ENCODE data around the gene MPP3. TPM values are rescaled to one million over a fixed set of nuclear protein-coding genes. Genes with fewer than 3 reads are reported as not detected.

MPP3 gene
- total and polyA plus RNA-seq, 10 of the 15 experiments (the other 5 are each of a cell fraction or from before 2014, with no cell fraction given) = not detected

GRCh38 chr17:43774304-43775250, 58.4 kb downstream of the MPP3 start (continued):
- TF ChIP-seq CTCF (IDR thresholded peaks at IDR 0.05 in 2 of 3, conservative IDR thresholded peaks at IDR 0.05 in 1 of 3; ENCODE audit: control insufficient read depth in 2 of 3, extremely low read depth in 1 of 3, insufficient read depth in 1 of 3, low read depth in 3 of 3, low read length in 3 of 3) (no peak), NR2C2 (IDR thresholded peaks at IDR 0.05; ENCODE audit: borderline replicate concordance, control insufficient read depth, insufficient read length, low read depth) (no peak), ZNF24 (IDR thresholded peaks at IDR 0.05) (no peak), IRF4 (IDR thresholded peaks at IDR 0.05; ENCODE audit: low read depth, low read length) (no peak), RELB (IDR thresholded peaks at IDR 0.05; ENCODE audit: low read depth) (no peak)

Data from GM12878 (cell line).